Neural progenitor cell (in vitro differentiated cells): ENCODE results near the gene PCDHGA5.
"Not testable (repeated sequence)": the region's sequence is repeated elsewhere in the genome, so short reads cannot be mapped to it uniquely, and the experiment has no call there.

Source experiments
- CTCF ChIP-seq: fragments of 200-600 bp; sonication (generic); IDR thresholded peaks from 2 replicates; pipeline ENCODE4 v1.5.1; 2017; ENCODE audit warnings: antibody characterized with exemption, mild to moderate bottlenecking
- EZH2 ChIP-seq: fragments of 200-600 bp; sonication (generic); IDR thresholded peaks from 2 replicates; pipeline ENCODE4 v1.6.1; 2017; ENCODE audit warnings: antibody characterized with exemption, mild to moderate bottlenecking, moderate library complexity
- EZH2phosphoT487 ChIP-seq: fragments of 200-600 bp; sonication (generic); IDR thresholded peaks from 2 replicates; pipeline ENCODE4 v1.6.1; 2017; ENCODE audit warnings: antibody characterized with exemption

- peak; percentile 80 for TF ChIP-seq CTCF
- not testable (repeated sequence) for TF ChIP-seq EZH2phosphoT487, EZH2
Observed at GRCh38 chr5:141407790-141408505, 44.0 kb downstream of the PCDHGA5 start, which contains the start of gene PCDHGB6.
